ENCODE results near the gene REV1.

DNA sequence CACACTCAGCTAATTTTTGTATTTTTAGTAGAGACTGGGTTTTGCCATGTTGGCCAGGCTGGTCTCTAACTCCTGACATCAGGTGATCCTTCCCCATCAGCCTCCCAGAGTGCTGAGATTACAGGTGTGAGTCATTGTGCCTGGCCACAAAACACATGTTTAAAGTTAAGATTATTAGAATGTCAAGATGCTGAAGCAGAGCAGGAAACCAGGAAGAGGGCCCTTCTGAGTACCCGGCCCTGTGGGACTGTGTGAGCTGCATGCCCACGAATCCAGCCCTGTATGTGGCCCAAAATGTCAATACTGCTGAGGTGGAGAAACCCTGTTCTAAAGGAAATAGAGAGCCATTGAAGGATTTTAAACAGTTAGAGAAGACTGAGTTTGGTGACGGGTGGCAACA lies 31.0 kb upstream of the REV1 start:
- TF ChIP-seq, protein P1, sequence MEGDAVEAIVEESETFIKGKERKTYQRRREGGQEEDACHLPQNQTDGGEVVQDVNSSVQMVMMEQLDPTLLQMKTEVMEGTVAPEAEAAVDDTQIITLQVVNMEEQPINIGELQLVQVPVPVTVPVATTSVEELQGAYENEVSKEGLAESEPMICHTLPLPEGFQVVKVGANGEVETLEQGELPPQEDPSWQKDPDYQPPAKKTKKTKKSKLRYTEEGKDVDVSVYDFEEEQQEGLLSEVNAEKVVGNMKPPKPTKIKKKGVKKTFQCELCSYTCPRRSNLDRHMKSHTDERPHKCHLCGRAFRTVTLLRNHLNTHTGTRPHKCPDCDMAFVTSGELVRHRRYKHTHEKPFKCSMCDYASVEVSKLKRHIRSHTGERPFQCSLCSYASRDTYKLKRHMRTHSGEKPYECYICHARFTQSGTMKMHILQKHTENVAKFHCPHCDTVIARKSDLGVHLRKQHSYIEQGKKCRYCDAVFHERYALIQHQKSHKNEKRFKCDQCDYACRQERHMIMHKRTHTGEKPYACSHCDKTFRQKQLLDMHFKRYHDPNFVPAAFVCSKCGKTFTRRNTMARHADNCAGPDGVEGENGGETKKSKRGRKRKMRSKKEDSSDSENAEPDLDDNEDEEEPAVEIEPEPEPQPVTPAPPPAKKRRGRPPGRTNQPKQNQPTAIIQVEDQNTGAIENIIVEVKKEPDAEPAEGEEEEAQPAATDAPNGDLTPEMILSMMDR (IDR thresholded peaks at IDR 0.05; ENCODE audit: control extremely low read depth in 1 of 3, insufficient read depth in 1 of 3, low read depth in 1 of 3, low read length in 3 of 3): no peak
- no peak for TF ChIP-seq CHD2 (IDR thresholded peaks at IDR 0.05; ENCODE audit: low read length)
- TF ChIP-seq SIX5 (IDR thresholded peaks at IDR 0.05; ENCODE audit: low read depth, low read length): no peak
- no peak for TF ChIP-seq POLR2AphosphoS5 (IDR thresholded peaks at IDR 0.05; ENCODE audit: low read depth, low read length)
- TF ChIP-seq GTF2F1 (IDR thresholded peaks at IDR 0.05; ENCODE audit: borderline replicate concordance, low read depth, low read length): no peak
- TF ChIP-seq JUND (IDR thresholded peaks at IDR 0.05; ENCODE audit: low read length): no peak
- no peak for TF ChIP-seq SAP30 (IDR thresholded peaks at IDR 0.05; ENCODE audit: insufficient read depth, insufficient replicate concordance, low read length)
- no peak for TF ChIP-seq CEBPB (IDR thresholded peaks at IDR 0.05; ENCODE audit: low read depth, low read length)
- TF ChIP-seq, protein P2, sequence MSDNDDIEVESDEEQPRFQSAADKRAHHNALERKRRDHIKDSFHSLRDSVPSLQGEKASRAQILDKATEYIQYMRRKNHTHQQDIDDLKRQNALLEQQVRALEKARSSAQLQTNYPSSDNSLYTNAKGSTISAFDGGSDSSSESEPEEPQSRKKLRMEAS (IDR thresholded peaks at IDR 0.05): no peak
- no peak for TF ChIP-seq CHD1 (IDR thresholded peaks at IDR 0.05; ENCODE audit: low read depth, low read length)
- no peak for TF ChIP-seq EGR1 (IDR thresholded peaks at IDR 0.05; ENCODE audit: borderline replicate concordance, low read depth, low read length)

Data from H1 (cell line).